GM19351 (cell line): ENCODE results near the gene MSH4.

Source experiments
- ATAC-seq: cut with Tn5 transposase; IDR thresholded peaks from one replicate; pipeline ENCODE4 v1.9.1; 2021; ENCODE audit warnings: mild to moderate bottlenecking, moderate library complexity; ENCODE audit not compliant: unreplicated experiment

The MSH4 gene

GRCh38 chr1:75922698-75923097, 126.0 kb downstream of the MSH4 start:
- ATAC-seq, result no peak

GRCh38 chr1:75932304-75932703, 135.6 kb downstream of the MSH4 start, which contains the start of gene ASB17:
Gene ASB17, minus strand, starts transcription at chr1:75932404. Its CDS starts 113 bp downstream, at chr1:75932291.
- no peak for ATAC-seq

DNA sequence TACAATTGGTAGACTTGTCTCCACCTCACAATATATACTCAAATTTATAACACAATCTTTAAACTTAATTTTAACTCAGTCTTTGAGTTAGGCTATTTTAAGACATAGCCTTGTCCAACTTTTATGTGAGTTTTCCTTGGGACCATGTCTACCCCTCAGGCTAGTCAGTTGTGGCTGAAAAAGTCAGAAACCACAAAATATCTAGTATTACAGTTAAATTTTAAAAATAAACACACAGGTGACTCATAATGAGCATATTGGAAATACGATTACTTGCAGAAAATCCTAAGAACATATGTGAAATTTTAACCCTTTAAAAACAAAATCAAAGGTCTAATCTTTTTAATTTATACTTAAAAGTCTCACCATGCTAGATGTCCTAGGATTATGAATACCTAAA, 140.4 kb downstream of the MSH4 start:
- ATAC-seq, result peak; percentile 87

DNA sequence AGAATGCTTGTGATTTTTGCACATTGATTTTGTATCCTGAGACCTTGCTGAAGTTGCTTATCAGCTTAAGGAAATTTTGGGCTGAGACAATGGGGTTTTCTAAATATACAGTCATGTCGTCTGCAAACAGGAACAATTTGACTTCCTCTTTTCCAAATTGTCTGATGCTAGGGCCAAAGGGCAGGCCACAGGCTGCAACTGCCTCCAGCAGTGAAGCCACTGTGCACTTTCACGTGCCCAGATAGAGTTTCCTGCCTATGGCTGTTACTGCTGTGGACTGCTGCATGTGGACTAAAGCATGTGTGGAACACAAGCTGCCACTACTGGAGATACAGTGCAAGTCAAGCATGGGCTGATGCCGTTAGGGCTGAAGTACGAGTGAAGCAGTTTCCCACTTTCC, 146.4 kb downstream of the MSH4 start:
- peak; percentile 53 for ATAC-seq

DNA sequence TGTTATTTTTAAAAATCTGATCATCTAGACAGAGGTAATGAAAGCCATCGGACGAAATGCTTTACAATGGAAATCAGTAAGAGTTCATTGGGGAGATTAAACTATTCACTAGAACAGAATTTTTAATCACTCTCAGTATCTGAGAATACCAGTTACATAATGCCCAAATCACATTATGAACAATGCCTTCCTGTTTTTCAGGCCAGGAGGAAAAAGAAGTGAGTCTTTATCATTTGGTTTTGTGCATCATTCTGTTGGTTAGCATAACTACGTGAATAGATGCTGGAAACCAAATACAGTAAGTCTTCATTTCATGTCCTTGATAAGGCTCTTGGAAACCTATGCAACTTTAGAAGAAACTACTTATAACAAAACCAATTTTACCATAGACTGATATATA, 153.5 kb downstream of the MSH4 start:
- no peak for ATAC-seq

- ATAC-seq, result no peak
Measured at GRCh38 chr1:75952016-75952415, 155.3 kb downstream of the MSH4 start.

DNA sequence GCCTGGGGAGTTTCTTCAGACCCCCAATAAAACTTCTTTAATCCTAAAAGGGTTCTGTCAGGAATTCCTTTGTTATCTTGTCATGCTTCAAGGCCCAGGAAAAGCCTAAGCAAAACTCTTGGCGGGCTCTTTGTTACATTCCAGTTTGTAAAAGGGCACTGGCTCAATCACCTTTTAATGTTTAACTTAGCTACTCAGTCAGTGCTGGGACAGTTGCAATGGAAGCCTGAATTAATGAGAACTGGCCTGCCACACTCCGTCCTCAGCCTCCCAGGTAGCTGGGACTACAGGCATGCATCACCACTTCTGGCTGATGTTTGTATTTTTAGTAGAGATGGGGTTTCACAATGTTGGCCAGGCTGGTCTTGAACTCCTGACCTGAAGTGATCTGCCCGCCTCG, 156.8 kb downstream of the MSH4 start:
- no peak for ATAC-seq

DNA sequence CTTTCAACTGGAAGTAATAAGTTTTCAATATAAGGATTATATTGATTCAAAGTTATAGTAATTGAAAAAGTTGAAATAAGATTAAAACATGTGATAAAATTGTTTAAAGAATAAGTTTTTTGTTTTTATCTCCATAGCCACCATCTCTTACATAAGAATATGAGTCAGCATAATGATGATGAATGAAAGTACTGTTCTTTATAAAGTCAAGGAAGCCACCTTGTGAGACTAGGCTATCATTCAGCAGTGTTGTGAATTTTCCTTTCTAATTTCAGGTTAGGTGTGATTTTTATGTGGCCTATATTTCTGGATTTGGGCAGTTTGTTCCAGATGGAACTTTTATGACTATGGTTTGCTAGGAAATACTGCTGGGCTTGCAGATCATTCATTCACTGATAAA, 157.9 kb downstream of the MSH4 start:
- no peak for ATAC-seq
